K562 (cell line): ENCODE measurements around the gene ANTKMT. TPM values are rescaled to one million over a fixed set of nuclear protein-coding genes. Genes with fewer than 3 reads are reported as not detected.

Experiments
- ERF ChIP-seq: fragments of 450-650 bp; formaldehyde crosslinking; IDR thresholded peaks from 2 replicates; pipeline ENCODE4 v1.4.0; 2020; ENCODE audit warnings: mild to moderate bottlenecking, mixed read lengths
- MTF1 ChIP-seq: fragments of 250-450 bp; sonication (Bioruptor Pico); IDR thresholded peaks from 2 replicates; pipeline ENCODE4 v1.9.0; 2021; ENCODE audit warnings: moderate library complexity, mild to moderate bottlenecking, inconsistent platforms, borderline replicate concordance
- NBN ChIP-seq: fragments of 450-650 bp; IDR thresholded peaks from 2 replicates; pipeline ENCODE4 v1.6.1; 2016; ENCODE audit warnings: low read depth, mild to moderate bottlenecking
- RBM17 ChIP-seq: fragments of 200-400 bp; formaldehyde crosslinking; IDR thresholded peaks from 2 replicates; pipeline ENCODE4 v1.6.1; 2017; ENCODE audit warnings: low read depth, mild to moderate bottlenecking, low read length, borderline replicate concordance
- TCFL5 ChIP-seq: fragments of 250-450 bp; sonication (Bioruptor Pico); conservative IDR thresholded peaks from 2 replicates; pipeline ENCODE4 v1.6.1; 2021; ENCODE audit warnings: mild to moderate bottlenecking, moderate library complexity, matching md5 sums
- THAP12 ChIP-seq: fragments of 250-450 bp; sonication (Bioruptor Pico); IDR thresholded peaks from 2 replicates; pipeline ENCODE4 v1.9.0; 2021; ENCODE audit warnings: mild to moderate bottlenecking, inconsistent platforms
- ZNF143 ChIP-seq: sonication (generic); formaldehyde crosslinking; IDR thresholded peaks from 2 replicates; pipeline ENCODE4 v1.9.0; 2022; ENCODE audit warnings: mild to moderate bottlenecking, missing genetic modification reagents
- ZNF76 ChIP-seq: fragments of 250-450 bp; sonication (Bioruptor Pico); IDR thresholded peaks from 2 replicates; pipeline ENCODE4 v1.4.0; 2020; ENCODE audit warnings: mild to moderate bottlenecking, moderate library complexity, borderline replicate concordance
- polyA plus RNA-seq, 8 experiments: library from polyadenylated mRNA; depleted of rRNA in 4 of 8; stranded (reverse) in 5 of 8; unstranded in 3 of 8; fragments of >200 nt; fragmentation: Nextera tagmentation in 2 of 8; fragmentation: Illumina TruSeq in 1 of 8; extraction: Ambion mirVana in 2 of 8; extraction: Trizol in 1 of 8; gene quantifications; 2 replicates each; pipeline versions ENCODE4 v1.2.1 to v1.2.3, GENCODE V29; 2011 to 2014; ENCODE audit warnings: inconsistent platforms in 1 of 8, missing spikeins in 1 of 8
- total RNA-seq, 7 experiments: library from RNA; depleted of rRNA in 6 of 7; stranded (reverse); fragments of >200 nt in 6 of 7; fragmentation: Illumina TruSeq in 2 of 7; extraction: Trizol in 2 of 7; gene quantifications; 2 replicates each; pipeline versions ENCODE4 v1.2.1 to v1.2.3, GENCODE V29; 2011 to 2021; ENCODE audit warnings: low replicate concordance in 1 of 7
- TF ChIP-seq, protein P1 (sequence below): fragments of 450-650 bp; IDR thresholded peaks from 2 replicates; pipeline ENCODE4 v1.6.1; 2016; ENCODE audit warnings: antibody characterized with exemption

Gene ANTKMT
- total and polyA plus RNA-seq, 9 of the 15 experiments (the other 6 are each of a cell fraction or from before 2014, with no cell fraction given) = 0.58 to 217 (median 19.1) TPM

DNA sequence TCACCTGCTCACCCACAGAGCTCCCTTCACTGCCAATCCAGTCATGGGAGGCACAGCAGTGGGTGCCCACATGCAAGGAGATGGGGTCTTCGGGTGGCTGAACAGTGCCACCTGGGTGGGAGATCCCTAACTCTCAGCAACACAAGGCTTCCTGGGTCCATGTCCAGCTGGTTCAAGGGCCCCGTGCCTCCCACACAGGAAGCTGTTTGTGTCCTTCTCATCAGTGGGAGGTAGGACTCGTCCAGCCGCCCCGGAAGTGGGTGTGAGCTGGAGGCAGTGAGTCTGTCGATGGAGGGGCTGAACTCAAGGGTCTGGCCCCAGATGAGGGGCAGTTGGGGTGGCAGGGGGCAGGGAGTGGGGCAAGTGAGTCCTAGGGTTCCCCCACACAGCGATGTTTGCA is 16.9 kb upstream of the ANTKMT start (continued):
- no peak for TF ChIP-seq ZNF76 (CRISPR knock-in tag)
- TF ChIP-seq ZNF143 = no peak
- TF ChIP-seq NBN = no peak
- TF ChIP-seq ERF (CRISPR knock-in tag) = no peak
- TF ChIP-seq, protein P1, sequence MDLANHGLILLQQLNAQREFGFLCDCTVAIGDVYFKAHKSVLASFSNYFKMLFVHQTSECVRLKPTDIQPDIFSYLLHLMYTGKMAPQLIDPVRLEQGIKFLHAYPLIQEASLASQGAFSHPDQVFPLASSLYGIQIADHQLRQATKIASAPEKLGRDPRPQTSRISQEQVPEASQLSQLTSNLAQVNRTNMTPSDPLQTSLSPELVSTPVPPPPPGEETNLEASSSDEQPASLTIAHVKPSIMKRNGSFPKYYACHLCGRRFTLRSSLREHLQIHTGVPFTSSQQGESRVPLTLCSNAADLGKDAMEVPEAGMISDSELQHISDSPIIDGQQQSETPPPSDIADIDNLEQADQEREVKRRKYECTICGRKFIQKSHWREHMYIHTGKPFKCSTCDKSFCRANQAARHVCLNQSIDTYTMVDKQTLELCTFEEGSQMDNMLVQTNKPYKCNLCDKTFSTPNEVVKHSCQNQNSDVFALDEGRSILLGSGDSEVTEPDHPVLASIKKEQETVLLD = no peak
- TF ChIP-seq TCFL5 (CRISPR knock-in tag) = no peak
- no peak for TF ChIP-seq MTF1 (CRISPR knock-in tag)
- no peak for TF ChIP-seq THAP12 (CRISPR knock-in tag)
- TF ChIP-seq RBM17 = no peak
- TF ChIP-seq, all 486 proteins: peak for 0
